Fibroblast of skin of left quadriceps (primary cell): ENCODE measurements around the gene SERPINI1.

Experiments used
- DNase-seq, 2 experiments: peaks; one replicate each; pipeline ENCODE4 v3.0.0-alpha.2; 2013; ENCODE audit warnings: low read depth in 2 of 2

The SERPINI1 gene

DNA sequence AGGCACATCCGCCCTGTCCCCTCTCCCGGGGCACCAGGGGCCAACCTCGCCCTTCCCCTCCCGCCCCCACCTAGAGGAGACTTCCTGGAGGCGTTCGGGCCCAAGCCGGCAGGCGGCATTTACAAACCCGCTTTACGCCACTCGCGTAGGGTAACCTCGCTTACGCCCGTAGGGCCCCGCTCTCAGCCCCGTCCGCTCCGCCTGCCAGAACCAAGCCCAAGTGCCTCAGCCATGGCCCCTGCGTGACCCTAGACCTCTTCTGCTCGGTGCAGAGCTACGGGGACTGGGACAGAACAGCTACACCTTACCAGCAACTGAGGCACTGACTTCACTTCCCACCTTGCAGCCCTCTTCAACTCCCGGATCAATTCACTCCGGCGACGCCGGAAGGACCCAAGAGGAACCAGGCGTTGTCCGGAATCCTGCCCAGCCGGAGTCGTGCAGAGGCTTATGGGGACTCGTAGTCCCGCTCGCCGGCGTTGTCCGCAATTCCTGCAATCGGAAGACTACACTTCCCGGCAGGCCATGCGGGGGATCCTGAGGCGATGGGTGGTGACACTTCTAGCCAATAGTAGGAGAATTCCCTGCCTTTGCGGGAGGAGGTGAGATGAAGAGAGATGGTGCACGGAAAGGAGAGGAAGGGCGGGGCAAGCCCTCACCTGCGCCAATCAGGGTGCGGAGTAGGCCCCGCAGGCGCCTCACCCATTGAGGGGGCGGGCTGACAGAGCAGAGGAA lies 856 bp upstream of the SERPINI1 start, which contains the start of gene PDCD10:
TSS of gene PDCD10 (minus strand) at position 395 of the 735 bp plus-strand sequence. CDS start 14,735 bp downstream, outside the sequence.
- peak; percentile 96 for DNase-seq

GRCh38 chr3:167736264-167736787 lies 805 bp downstream of the SERPINI1 start:
- no peak for DNase-seq

DNA sequence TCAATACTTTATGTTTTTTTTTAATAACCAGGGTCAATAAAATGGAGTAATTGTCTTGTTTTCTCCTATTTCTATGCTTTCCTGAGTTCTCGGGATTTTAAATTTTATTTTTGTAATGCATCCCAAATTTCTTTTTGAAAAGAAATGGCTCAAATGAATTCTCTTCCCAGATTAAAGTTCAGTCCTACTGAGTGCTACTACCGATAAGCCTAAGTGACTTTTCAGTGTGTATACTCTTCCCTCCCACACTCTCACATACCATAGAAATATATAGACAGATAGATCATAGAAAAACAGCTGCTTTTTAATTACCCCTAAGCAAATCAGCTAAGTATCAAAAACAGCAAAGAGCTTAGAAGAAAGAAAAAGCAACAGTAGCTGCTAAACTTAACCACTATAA lies 1.5 kb downstream of the SERPINI1 start:
- no peak for DNase-seq

DNA sequence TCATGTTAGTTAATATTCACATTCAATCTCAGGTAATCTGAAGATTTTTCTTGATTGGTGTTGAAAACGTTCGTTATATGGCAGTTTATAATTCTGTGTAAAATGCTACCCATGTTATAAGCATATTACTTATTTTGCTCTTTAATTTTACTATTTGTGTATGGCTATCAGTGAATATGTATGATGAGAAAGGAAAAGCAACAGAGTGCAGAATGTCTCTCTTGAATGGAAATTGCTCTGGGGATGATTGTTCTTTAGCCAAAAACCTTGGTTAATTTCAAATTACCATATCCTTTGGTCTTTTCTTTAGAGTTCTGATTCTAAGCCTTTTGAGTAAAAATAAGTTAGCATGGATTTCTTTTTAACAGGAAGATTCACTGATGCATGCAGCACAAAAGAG lies 2.5 kb downstream of the SERPINI1 start:
- no peak for DNase-seq

DNA sequence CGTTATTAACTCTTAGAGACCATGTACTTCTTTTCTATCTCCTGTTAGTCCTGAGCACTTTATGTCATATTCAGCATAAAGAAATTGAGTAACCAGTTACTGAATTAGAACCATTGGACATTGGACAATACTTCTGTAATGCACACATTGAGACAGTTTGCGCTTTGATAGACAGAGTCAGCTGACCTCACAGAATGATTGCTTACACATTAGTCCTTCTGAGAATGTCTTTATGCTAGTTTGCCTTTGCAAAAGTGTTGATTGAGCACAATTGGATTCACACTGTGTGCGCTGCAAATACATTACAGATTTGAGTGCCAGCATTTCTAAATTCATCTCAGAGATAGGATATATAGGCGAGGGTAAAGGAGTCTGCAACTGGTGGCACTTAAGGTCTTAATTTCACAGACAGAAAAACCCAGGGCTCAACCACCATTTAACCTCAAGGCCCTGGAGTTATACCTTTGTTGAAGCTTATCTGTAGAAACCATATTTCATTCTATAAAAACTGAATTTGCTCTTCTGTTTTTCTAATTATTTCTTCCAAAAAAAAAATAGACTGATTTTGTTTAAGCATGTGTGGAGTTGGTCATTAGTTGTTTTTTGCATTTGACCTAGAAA lies 3.8 kb downstream of the SERPINI1 start:
- DNase-seq: no peak

- DNase-seq: no peak
These were observed 5.6 kb downstream of the SERPINI1 start for GRCh38 chr3:167740961-167741587.

DNA sequence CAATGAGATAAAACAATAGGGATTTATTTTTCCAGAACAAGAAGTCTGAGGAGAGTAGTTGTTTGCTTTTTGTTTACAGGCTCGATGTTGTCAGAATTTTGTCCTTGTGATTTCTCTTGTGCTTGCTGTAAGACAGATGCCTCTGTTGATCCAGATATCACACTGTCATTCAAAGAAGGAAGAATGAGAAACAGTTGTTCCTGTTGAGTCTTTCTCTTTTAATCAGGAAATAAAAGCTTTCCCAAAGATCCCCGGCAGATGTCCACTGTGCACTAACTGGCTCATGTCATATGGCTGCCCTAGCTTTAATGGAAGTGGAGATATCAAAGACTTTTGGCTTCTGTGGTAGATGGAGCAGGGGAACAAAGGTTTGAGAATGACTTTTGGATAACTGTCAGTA lies 6.8 kb downstream of the SERPINI1 start:
- DNase-seq: no peak

DNA sequence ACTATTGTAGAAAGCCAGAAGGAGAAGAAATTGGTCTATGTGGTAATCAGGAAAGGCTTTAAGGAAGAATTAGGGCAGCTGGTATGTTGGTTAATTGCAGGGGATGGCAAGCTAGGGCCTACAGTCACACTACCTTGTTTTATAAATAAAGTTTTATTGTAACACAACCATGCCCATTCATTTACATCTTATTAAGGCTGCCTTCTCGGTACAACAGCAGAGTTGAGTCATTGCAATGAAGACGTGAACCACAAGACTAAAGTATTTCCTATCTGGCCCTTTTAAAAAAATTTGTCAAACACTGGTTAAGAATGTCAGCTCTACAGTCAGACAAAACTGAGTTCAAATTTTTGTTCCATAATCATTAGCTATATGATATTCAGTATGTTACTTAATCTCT lies 8.3 kb downstream of the SERPINI1 start:
- no peak for DNase-seq

GRCh38 chr3:167749209-167749608 lies 13.7 kb downstream of the SERPINI1 start:
- no peak for DNase-seq

GRCh38 chr3:167749728-167750127 lies 14.2 kb downstream of the SERPINI1 start:
- no peak for DNase-seq

DNA sequence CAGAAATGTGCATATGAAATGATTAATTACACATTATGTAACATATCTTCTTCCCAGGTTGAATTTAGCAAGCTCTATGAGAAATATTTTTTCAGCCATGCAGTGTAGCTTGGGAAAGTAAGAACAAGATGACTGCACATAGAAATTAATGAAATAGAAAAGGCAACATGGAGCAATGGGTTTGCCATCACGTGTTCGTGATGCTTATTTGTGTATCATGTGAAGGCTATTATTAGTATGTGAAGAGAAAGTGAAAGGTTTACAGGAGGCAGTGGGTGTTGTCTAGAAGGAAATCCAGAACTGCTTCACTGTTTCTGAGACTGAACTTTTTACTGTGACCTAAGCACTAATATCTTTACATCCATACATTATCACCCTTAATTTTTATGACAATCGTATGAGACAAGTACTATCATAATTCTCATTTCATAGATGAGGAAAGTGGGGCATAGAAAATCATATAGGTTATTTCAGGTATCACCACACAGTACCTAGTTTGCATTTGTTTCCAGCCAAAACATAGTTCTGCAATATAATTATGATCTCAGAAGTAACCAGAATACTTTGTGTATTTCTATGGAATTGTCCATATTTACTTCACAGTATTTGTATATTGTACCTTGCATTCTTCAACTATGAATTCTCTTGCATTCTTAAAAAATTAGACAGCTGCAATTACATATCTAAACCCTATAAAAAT lies 14.9 kb downstream of the SERPINI1 start:
- DNase-seq: no peak

DNA sequence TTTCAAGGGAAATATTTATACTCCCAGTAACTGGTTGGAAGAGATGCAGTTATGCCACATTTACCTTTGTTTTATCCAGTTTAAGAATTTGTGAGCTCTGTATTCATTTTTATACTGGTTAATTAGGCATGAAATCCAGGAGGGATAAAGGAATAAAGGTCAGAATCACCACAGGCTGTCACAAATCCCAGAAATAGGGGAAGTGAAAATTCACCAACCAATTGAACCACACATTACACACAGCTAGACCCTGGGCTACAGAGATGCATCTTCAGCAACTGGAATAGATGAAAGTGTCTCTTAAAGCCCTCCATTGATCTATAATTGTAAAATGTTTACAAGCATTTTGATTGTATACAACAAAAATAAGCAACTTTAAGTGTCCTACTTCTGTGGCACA lies 18.5 kb downstream of the SERPINI1 start:
- no peak for DNase-seq

- DNase-seq: no peak
These were observed 25.8 kb downstream of the SERPINI1 start for GRCh38 chr3:167761302-167761701.

GRCh38 chr3:167762296-167762695 lies 26.8 kb downstream of the SERPINI1 start:
- DNase-seq: no peak

GRCh38 chr3:167772992-167773391 lies 37.5 kb downstream of the SERPINI1 start:
- DNase-seq: no peak

- DNase-seq: no peak
These were observed 38.1 kb downstream of the SERPINI1 start for GRCh38 chr3:167773584-167773983.

DNA sequence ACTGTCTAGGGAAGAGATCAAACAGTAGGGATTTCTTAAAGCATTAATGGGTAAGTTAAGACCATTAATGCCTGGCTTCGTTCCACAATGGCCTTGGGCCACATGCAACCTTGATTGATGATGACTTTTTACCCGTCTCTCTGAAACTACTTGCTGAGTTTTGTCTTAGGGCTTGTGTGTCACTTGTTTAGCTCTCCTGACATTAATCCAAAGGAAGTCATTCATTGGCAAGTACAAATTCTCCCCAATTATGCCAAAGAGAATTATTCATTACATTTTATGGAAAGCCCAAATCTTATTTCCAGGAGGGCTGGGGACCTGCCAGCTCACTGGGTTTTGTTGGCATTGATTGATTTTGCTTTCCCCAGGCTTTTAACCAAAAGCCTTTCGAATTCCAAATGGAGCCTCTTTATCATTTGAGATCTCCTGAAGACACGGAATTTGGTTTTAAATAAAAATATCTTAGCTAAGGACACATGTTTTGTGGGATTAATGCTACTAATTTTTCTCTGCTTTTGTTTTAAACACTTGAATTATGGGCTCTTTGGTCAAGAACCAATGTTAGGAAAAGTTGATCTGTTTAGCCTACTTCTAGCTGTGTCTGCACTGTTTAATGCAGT lies 40.7 kb downstream of the SERPINI1 start:
- DNase-seq: no peak

GRCh38 chr3:167777356-167777755 lies 41.8 kb downstream of the SERPINI1 start:
- no peak for DNase-seq

DNA sequence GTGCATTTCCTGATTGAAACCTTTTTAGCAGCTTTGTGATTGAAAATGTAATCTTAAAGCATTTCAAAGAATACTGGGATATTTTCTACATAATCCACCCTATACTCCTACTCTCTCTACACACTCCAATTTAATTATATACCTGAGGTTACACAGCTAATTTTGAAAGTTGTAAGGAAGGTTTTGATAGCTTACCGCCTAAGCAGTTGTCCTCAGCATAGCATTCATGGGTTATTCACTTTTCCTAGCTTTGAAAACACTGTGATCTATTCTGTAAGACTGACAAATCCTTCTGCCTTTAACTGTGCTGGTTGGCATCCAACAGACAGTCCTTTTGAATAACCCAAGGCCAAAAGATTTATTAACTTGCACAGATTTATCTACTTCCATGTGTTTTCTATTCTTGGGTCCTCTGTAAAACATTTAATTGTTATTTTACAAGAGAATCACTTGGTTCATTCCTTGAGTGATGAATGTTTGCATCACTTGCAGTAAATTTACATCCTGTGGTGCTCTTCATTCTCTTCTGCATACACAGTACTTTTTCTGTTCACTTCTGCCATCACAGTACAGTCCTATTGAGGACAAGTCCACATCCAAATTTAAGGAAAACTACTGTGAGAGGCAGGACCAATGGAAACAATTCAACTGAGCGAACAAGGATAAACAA lies 44.8 kb downstream of the SERPINI1 start:
- no peak for DNase-seq

DNA sequence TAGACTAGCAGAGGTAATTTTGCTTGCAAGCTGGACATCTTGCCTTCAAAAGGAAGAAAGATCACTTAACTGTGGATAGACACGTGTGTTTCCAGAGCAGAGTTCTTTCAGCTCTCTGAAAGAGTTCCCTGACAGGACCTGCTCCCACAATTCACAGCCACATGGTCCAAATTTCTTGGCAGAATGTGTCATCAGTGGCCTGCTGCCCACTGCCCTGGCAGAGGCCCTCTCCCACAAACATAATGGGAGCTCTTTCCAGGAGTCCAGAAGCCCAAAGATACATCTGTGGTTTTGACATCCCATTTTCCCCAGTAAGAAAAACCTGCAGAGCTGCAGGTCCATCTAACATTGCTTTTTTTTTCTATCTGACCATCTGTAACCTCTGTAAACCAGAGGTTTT lies 48.3 kb downstream of the SERPINI1 start:
- DNase-seq: no peak

- DNase-seq: no peak
These were observed 50.3 kb downstream of the SERPINI1 start for GRCh38 chr3:167785790-167786189.
